ENCODE data around the gene NXN.

DNA sequence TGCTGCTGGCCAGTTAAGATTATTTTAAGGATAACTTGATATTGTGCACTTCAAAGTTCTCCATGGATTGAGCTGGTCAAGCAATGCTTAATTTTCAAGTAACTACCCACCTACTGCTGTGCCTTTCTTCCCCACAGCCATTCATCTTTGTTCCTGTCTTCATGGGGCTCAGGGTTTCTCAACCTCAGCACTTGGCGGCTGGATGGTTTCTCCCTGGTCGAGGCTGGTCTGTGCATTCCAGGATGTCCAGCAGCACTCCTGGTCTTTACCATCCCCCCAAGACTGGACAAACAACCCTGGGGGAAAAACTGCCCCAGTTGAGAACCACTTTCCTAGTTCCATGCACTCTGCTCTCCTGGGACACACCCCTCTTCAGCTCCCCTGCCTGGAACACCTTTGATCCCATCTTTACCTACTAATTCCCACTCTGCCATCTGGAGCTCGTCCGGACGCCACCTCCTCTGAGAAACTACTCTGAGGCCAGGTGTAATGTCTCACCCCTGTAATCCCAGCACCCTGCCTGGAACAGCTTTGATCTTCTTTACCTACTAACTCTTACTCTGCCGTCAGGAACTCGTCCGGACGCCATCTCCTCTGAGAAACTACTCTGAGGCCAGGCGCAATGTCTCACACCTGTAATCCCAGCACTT, 81.5 kb downstream of the NXN start:
- TF ChIP-seq GATA3 (IDR thresholded peaks at IDR 0.05; ENCODE audit: low read depth, low read length) (no peak), GATA2 (IDR thresholded peaks at IDR 0.05; ENCODE audit: low read depth, low read length) (no peak)
